Thoracic aorta (tissue), 2 donors: ENCODE data around the gene ZNF483. TPM values are rescaled to one million over a fixed set of nuclear protein-coding genes. Genes with fewer than 3 reads are reported as not detected.
"Not testable (repeated sequence)": the region's sequence is repeated elsewhere in the genome, so short reads cannot be mapped to it uniquely, and the experiment has no call there.

Experiments used
- ATAC-seq: fragments of 150-250 bp; one replicate; pipeline ENCODE4 v1.8.0; 2017; ENCODE audit warnings: low read depth; ENCODE audit not compliant: insufficient number of reproducible peaks, low FRiP score
- DNase-seq: peaks from one replicate; pipeline ENCODE4 v3.0.0-alpha.2; 2020; ENCODE audit warnings: low spot score
- H3K27ac ChIP-seq, 2 donors: fragments of 200-600 bp; sonication (generic); 1 replicate in 1 of 2; 2 replicates in 1 of 2; pipeline ENCODE4 v1.5.1; 2016; ENCODE audit warnings: mild to moderate bottlenecking in 2 of 2, moderate library complexity in 2 of 2
- H3K27me3 ChIP-seq: fragments of 200-600 bp; sonication (generic); replicated peaks from 2 replicates; pipeline ENCODE4 v1.6.0; 2016; ENCODE audit warnings: mild to moderate bottlenecking; ENCODE audit not compliant: insufficient read depth
- H3K36me3 ChIP-seq: fragments of 200-600 bp; sonication (generic); one replicate; pipeline ENCODE4 v1.5.1; 2016
- H3K4me1 ChIP-seq, 2 donors: fragments of 200-600 bp; sonication (generic); 1 replicate in 1 of 2; 2 replicates in 1 of 2; pipeline versions ENCODE4 v1.5.1 to v1.6.0; 2016; ENCODE audit warnings: low read depth in 2 of 2, mild to moderate bottlenecking in 1 of 2; ENCODE audit not compliant: control insufficient read depth in 1 of 2
- H3K4me3 ChIP-seq: fragments of 200-600 bp; sonication (generic); 2 replicates; pipeline ENCODE4 v1.5.1; 2016; ENCODE audit warnings: mild to moderate bottlenecking
- H3K9me3 ChIP-seq: fragments of 200-600 bp; sonication (generic); 2 replicates; pipeline ENCODE4 v1.5.1; 2016
- CTCF ChIP-seq: fragments of 200-600 bp; sonication (generic); IDR thresholded peaks from one replicate; pipeline ENCODE4 v1.5.1; 2019; ENCODE audit warnings: antibody characterized with exemption
- total RNA-seq, 2 donors: library from RNA; depleted of rRNA; stranded (reverse); fragments of >200 nt; gene quantifications; one replicate each; pipeline versions ENCODE4 v1.1.0 to v1.2.3, GENCODE V29; 2016

Gene ZNF483
- total RNA-seq, 2 donors from 2014 or later: 9.7 to 17.8 TPM

GRCh38 chr9:111482694-111483438 is 42.1 kb upstream of the ZNF483 start:
- peak; percentile 41 for DNase-seq
- Histone ChIP-seq H3K9me3 (no peaks in the 10 kb centered on the region), H3K36me3 (no peaks in the 10 kb centered on the region), H3K27ac (peak overlapping the region; percentile 98 to 99), H3K4me1 (peaks cover 0 to 27% of the 10 kb centered on the region in 2 donors), H3K4me3 (peak overlapping the region; percentile 93), H3K27me3 (no peaks in the 10 kb centered on the region)
- peak; percentile 34 for ATAC-seq
- TF ChIP-seq CTCF: no peak

GRCh38 chr9:111483439-111483857 is 41.5 kb upstream of the ZNF483 start:
- Histone ChIP-seq H3K27ac (peak overlapping the region; percentile 98 to 99), H3K36me3 (no peaks in the 10 kb centered on the region), H3K4me3 (peak overlapping the region; percentile 93), H3K27me3 (no peaks in the 10 kb centered on the region), H3K9me3 (no peaks in the 10 kb centered on the region), H3K4me1 (peaks cover 0 to 23% of the 10 kb centered on the region in 2 donors)
- TF ChIP-seq CTCF: no peak
- ATAC-seq: peak; percentile 43
- DNase-seq: no peak

- TF ChIP-seq CTCF: no peak
- ATAC-seq: peak; percentile 59
Measured at GRCh38 chr9:111483858-111484571, 41.0 kb upstream of the ZNF483 start, which contains the start of gene ECPAS. ECPAS (minus strand) TSS chr9:111484383; CDS start chr9:111472918, 11,465 bp downstream.

GRCh38 chr9:111484572-111484894 is 40.4 kb upstream of the ZNF483 start:
- no peak for DNase-seq
- H3K4me3 ChIP-seq: peak overlapping the region; percentile 93
- no peaks in the 10 kb centered on the region for H3K27me3 ChIP-seq
- peak overlapping the region; percentile 98 to 99 for H3K27ac ChIP-seq
- no peaks in the 10 kb centered on the region for H3K36me3 ChIP-seq
- no peak for ATAC-seq
- TF ChIP-seq CTCF: no peak
- H3K9me3 ChIP-seq: no peaks in the 10 kb centered on the region
- peaks cover 0 to 23% of the 10 kb centered on the region in 2 donors for H3K4me1 ChIP-seq

More at GRCh38 chr9:111483858-111484571, 41.0 kb upstream of the ZNF483 start, which contains the start of gene ECPAS:
- Histone ChIP-seq H3K4me1 (peaks cover 0 to 23% of the 10 kb centered on the region in 2 donors), H3K27me3 (no peaks in the 10 kb centered on the region), H3K4me3 (peak within 1 kb of the TSS; percentile 93), H3K27ac (peak within 1 kb of the TSS; percentile 98 to 99), H3K9me3 (no peaks in the 10 kb centered on the region), H3K36me3 (no peaks in the 10 kb centered on the region)
- DNase-seq: peak; percentile 10

GRCh38 chr9:111497196-111497595 is 27.8 kb upstream of the ZNF483 start:
- H3K27me3 ChIP-seq, H3K36me3 ChIP-seq, H3K9me3 ChIP-seq, H3K4me3 ChIP-seq, ATAC-seq, DNase-seq, H3K4me1 ChIP-seq, H3K27ac ChIP-seq: not testable (repeated sequence)
